Breast epithelium (tissue), 4 donors: ENCODE measurements around the gene TBC1D14. TPM values are rescaled to one million over a fixed set of nuclear protein-coding genes. Genes with fewer than 3 reads are reported as not detected.

Experiments
- DNase-seq, 2 donors: peaks; one replicate each; pipeline ENCODE4 v3.0.0-alpha.2; 2019; ENCODE audit warnings: low spot score in 2 of 2
- H3K27ac ChIP-seq, 2 donors: fragments of 200-600 bp; sonication (generic) in 1 of 2; one replicate each; pipeline ENCODE4 v1.5.1; 2016 to 2019; ENCODE audit warnings: mild to moderate bottlenecking in 1 of 2
- H3K27me3 ChIP-seq, 2 donors: fragments of 200-600 bp; sonication (generic) in 1 of 2; one replicate each; pipeline versions ENCODE4 v1.5.1 to v1.6.0; 2017 to 2019; ENCODE audit warnings: control low read depth in 1 of 2, mild to moderate bottlenecking in 1 of 2
- H3K36me3 ChIP-seq: fragments of 200-600 bp; one replicate; pipeline ENCODE4 v1.5.1; 2019
- H3K4me1 ChIP-seq, 2 donors: fragments of 200-600 bp; sonication (generic); one replicate each; pipeline ENCODE4 v1.5.1; 2016 to 2019; ENCODE audit warnings: control low read depth in 1 of 2
- H3K4me3 ChIP-seq, 3 donors: fragments of 200-600 bp; sonication (generic); 1 replicate in 2 of 3; 2 replicates in 1 of 3; pipeline ENCODE4 v1.5.1; 2016 to 2019; ENCODE audit warnings: mild to moderate bottlenecking in 3 of 3, moderate library complexity in 2 of 3
- H3K9me3 ChIP-seq, 2 donors: fragments of 200-600 bp; sonication (generic) in 1 of 2; one replicate each; pipeline ENCODE4 v1.5.1; 2016 to 2019; ENCODE audit warnings: control low read depth in 1 of 2
- POLR2A ChIP-seq: fragments of 450-650 bp; IDR thresholded peaks from one replicate; pipeline ENCODE4 v1.6.1; 2016; ENCODE audit warnings: antibody characterized with exemption, mild to moderate bottlenecking, moderate library complexity
- POLR2AphosphoS5 ChIP-seq, 3 donors: sonication (generic); formaldehyde crosslinking; IDR thresholded peaks; one replicate each; pipeline ENCODE4 v1.6.1; 2017; ENCODE audit warnings: antibody characterized with exemption in 3 of 3
- intact Hi-C: fragments of 100-400 bp; cut with DNase I; formaldehyde crosslinking; loops from one replicate; pipeline ENCODE4 v1.15.1; 2023; ENCODE audit warnings: low total_unique reads
- total RNA-seq, 3 donors: library from RNA; depleted of rRNA; stranded (reverse); fragments of >200 nt; gene quantifications; one replicate each; pipeline ENCODE4 v1.1.0, GENCODE V29; 2016
- TF ChIP-seq, protein P1 (sequence below), 3 donors: fragments of 450-650 bp; IDR thresholded peaks; one replicate each; pipeline ENCODE4 v1.5.1; 2016 to 2017; ENCODE audit warnings: antibody characterized with exemption in 3 of 3, mild to moderate bottlenecking in 3 of 3, moderate library complexity in 3 of 3

TBC1D14 gene
- total RNA-seq, 3 donors from 2014 or later: 48.5 to 57.3 (median 48.7) TPM

DNA sequence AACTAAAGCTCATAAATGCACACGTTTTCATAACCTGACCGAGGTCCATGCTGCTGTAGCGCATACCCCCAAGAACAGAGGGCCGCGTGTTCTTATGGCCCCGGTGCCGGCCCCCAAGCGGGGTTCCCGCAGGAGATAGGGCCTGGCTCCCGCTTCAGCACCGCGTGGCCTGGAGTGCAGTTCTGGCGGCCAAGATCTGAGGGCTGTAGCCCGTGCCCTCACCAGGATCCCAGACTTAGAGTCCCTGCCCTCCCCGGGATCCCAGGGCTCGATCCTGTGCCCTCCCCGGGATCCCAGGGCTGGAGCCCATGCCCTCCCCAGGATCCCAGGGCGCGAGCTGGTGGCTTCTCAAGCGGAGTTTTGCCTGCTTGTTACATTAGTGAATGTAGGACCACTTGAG is 159.3 kb downstream of the TBC1D14 start:
- Histone ChIP-seq H3K27ac (peak overlapping the region; percentile 89), H3K4me3 (peak overlapping the region; percentile 84 to 99 (median 95)), H3K4me1 (peaks cover 0 to 11% of the 10 kb centered on the region in 2 donors), H3K9me3 (no peaks in the 10 kb centered on the region), H3K36me3 (no peaks in the 10 kb centered on the region), H3K27me3 (no peaks in the 10 kb centered on the region)
- intact Hi-C loops: no loop called here
- TF ChIP-seq POLR2AphosphoS5 (IDR thresholded peaks at IDR 0.05) (no peak), POLR2A (no peak)
- TF ChIP-seq, protein P1, sequence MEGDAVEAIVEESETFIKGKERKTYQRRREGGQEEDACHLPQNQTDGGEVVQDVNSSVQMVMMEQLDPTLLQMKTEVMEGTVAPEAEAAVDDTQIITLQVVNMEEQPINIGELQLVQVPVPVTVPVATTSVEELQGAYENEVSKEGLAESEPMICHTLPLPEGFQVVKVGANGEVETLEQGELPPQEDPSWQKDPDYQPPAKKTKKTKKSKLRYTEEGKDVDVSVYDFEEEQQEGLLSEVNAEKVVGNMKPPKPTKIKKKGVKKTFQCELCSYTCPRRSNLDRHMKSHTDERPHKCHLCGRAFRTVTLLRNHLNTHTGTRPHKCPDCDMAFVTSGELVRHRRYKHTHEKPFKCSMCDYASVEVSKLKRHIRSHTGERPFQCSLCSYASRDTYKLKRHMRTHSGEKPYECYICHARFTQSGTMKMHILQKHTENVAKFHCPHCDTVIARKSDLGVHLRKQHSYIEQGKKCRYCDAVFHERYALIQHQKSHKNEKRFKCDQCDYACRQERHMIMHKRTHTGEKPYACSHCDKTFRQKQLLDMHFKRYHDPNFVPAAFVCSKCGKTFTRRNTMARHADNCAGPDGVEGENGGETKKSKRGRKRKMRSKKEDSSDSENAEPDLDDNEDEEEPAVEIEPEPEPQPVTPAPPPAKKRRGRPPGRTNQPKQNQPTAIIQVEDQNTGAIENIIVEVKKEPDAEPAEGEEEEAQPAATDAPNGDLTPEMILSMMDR (IDR thresholded peaks at IDR 0.05): no peak
- no peak for DNase-seq

GRCh38 chr4:7070729-7071511 is 161.3 kb downstream of the TBC1D14 start:
- H3K36me3 ChIP-seq: no peaks in the 10 kb centered on the region
- H3K27me3 ChIP-seq: no peaks in the 10 kb centered on the region
- H3K4me1 ChIP-seq: peaks cover 0 to 11% of the 10 kb centered on the region in 2 donors
- no peak overlapping the region for H3K4me3 ChIP-seq
- DNase-seq: peak; percentile 83 to 91
- H3K9me3 ChIP-seq: no peaks in the 10 kb centered on the region
- TF ChIP-seq, protein P1 (IDR thresholded peaks at IDR 0.05): peak; percentile 96 to 99 (median 98)
- peak; percentile 33 to 56 (median 34) for TF ChIP-seq POLR2AphosphoS5 (IDR thresholded peaks at IDR 0.05)
- no peak for TF ChIP-seq POLR2A
- no peak overlapping the region for H3K27ac ChIP-seq
- intact Hi-C loops: loop anchor here (10.0 kb wide), 1 partner anchor 734 kb away; no protein-coding TSS in a partner anchor

DNA sequence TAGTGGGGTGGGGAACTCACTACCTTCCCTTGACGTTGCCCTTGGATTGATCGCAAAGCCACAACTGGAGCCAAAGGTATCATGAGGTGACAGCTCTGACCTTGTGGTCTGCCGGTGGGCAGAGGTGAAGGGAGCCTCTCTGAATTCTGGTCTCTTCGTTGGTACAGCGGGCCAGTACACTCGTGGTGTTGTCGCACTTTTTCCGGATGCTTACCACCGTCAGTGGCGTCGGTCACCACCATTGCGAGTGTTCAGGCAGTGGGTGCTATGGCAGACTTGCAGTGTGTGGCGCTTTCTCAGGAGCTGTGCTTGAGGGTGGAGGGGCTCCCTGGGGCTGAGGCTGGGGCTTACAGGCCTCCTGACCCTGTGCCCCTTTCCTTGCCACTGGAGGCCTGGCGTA is 163.4 kb downstream of the TBC1D14 start:
- no peak overlapping the region for H3K27ac ChIP-seq
- no peaks in the 10 kb centered on the region for H3K36me3 ChIP-seq
- no peaks in the 10 kb centered on the region for H3K4me1 ChIP-seq
- TF ChIP-seq POLR2A: no peak
- no peak for TF ChIP-seq POLR2AphosphoS5 (IDR thresholded peaks at IDR 0.05)
- TF ChIP-seq, protein P1 (IDR thresholded peaks at IDR 0.05): no peak
- no peak overlapping the region for H3K4me3 ChIP-seq
- no peaks in the 10 kb centered on the region for H3K9me3 ChIP-seq
- no peaks in the 10 kb centered on the region for H3K27me3 ChIP-seq
- DNase-seq: no peak
- intact Hi-C loops: loop anchor here (10.0 kb wide), 1 partner anchor 732 kb away; no protein-coding TSS in a partner anchor

- DNase-seq: no peak
- TF ChIP-seq POLR2A (no peak), POLR2AphosphoS5 (IDR thresholded peaks at IDR 0.05) (no peak)
- TF ChIP-seq, protein P1 (IDR thresholded peaks at IDR 0.05): no peak
- no peak overlapping the region for H3K4me3 ChIP-seq
- H3K9me3 ChIP-seq: no peaks in the 10 kb centered on the region
- no peak overlapping the region for H3K27ac ChIP-seq
- H3K36me3 ChIP-seq: no peaks in the 10 kb centered on the region
- no peaks in the 10 kb centered on the region for H3K4me1 ChIP-seq
- intact Hi-C loops: loop anchor here (10.0 kb wide), 1 partner anchor 731 kb away; no protein-coding TSS in a partner anchor
- no peaks in the 10 kb centered on the region for H3K27me3 ChIP-seq
Observed at GRCh38 chr4:7073526-7074390, 164.1 kb downstream of the TBC1D14 start.
